Measurements from ENCODE around the gene NR3C2.

- TF ChIP-seq CTCF (IDR thresholded peaks at IDR 0.05 in 2 of 3, conservative IDR thresholded peaks at IDR 0.05 in 1 of 3; ENCODE audit: borderline replicate concordance in 1 of 3, insufficient read depth in 1 of 3, low read depth in 2 of 3, low read length in 2 of 3) (no peak), POLR2A (IDR thresholded peaks at IDR 0.05; ENCODE audit: borderline replicate concordance, extremely low read depth, insufficient read depth, insufficient read length) (no peak), EZH2phosphoT487 (IDR thresholded peaks at IDR 0.05; ENCODE audit: borderline replicate concordance) (no peak), EZH2 (IDR thresholded peaks at IDR 0.05) (no peak), CEBPB (IDR thresholded peaks at IDR 0.05; ENCODE audit: low read depth) (no peak), POLR2AphosphoS5 (IDR thresholded peaks at IDR 0.05; ENCODE audit: low read depth, low read length) (no peak), RAD21 (IDR thresholded peaks at IDR 0.05; ENCODE audit: low read depth) (no peak)
Measured at GRCh38 chr4:148114436-148114835, 327.8 kb downstream of the NR3C2 start.
